SK-N-SH (cell line): ENCODE data around the gene RNMT. TPM values are rescaled to one million over a fixed set of nuclear protein-coding genes. Genes with fewer than 3 reads are reported as not detected.

Experiments used
- CTCF ChIA-PET: fragments of 300-600, 350-600 bp; formaldehyde crosslinking; extraction: SDS; loops from one replicate; lab custom pipeline; 2021; lab: Yijun Ruan, JAX
- POLR2A ChIA-PET: fragments of 350-600 bp; sonication (Branson Sonifier 250); formaldehyde crosslinking; extraction: SDS; loops from one replicate; lab custom pipeline; 2020; ENCODE audit warnings: antibody characterized with exemption, inconsistent platforms; lab: Yijun Ruan, JAX
- DNase-seq: peaks from one replicate; pipeline ENCODE4 v3.0.0; 2012
- H2AFZ ChIP-seq: fragments of 200-600 bp; sonication (generic); 2 replicates; pipeline ENCODE4 v1.8.1; 2016; ENCODE audit warnings: antibody characterized with exemption, mild to moderate bottlenecking, low read depth
- H3F3A ChIP-seq: fragments of 200-600 bp; sonication (generic); replicated peaks from 2 replicates; pipeline ENCODE3; 2016; ENCODE audit warnings: antibody characterized with exemption, mild to moderate bottlenecking; ENCODE audit not compliant: insufficient read depth
- H3K27ac ChIP-seq, 2 experiments: fragments of 200-500 bp in 1 of 2; fragments of 200-600 bp in 1 of 2; sonication (Bioruptor generic) in 1 of 2; sonication (generic), shearing (Covaris generic) in 1 of 2; 2 replicates each; pipeline versions ENCODE4 v1.5.1 to v1.6.1; 2014 to 2016; ENCODE audit warnings: low read depth in 2 of 2, inconsistent platforms in 1 of 2, low read length in 1 of 2, mild to moderate bottlenecking in 1 of 2, mixed read lengths in 1 of 2
- H3K27me3 ChIP-seq: fragments of 200-600 bp; sonication (generic), shearing (Covaris generic); 2 replicates; pipeline ENCODE4 v1.6.1; 2016; ENCODE audit warnings: mixed run types; ENCODE audit not compliant: insufficient read depth
- H3K36me3 ChIP-seq, 2 experiments: fragments of 200-500 bp in 1 of 2; fragments of 200-600 bp in 1 of 2; sonication (Bioruptor generic) in 1 of 2; sonication (generic) in 1 of 2; replicated peaks in 1 of 2; 2 replicates each; pipeline versions ENCODE3 to v1.5.1; 2014 to 2016; ENCODE audit warnings: low read length in 1 of 2, mild to moderate bottlenecking in 1 of 2; ENCODE audit not compliant: insufficient read depth in 2 of 2, control insufficient read depth in 1 of 2
- H3K4me1 ChIP-seq, 2 experiments: fragments of 200-500 bp in 1 of 2; fragments of 200-600 bp in 1 of 2; sonication (Bioruptor generic) in 1 of 2; sonication (generic), shearing (Covaris generic) in 1 of 2; 2 replicates each; pipeline versions ENCODE4 v1.5.1 to v1.6.1; 2014 to 2016; ENCODE audit warnings: low read depth in 1 of 2, low read length in 1 of 2, mixed run types in 1 of 2; ENCODE audit not compliant: insufficient read depth in 2 of 2, control insufficient read depth in 1 of 2
- H3K4me2 ChIP-seq: fragments of 200-600 bp; sonication (generic), shearing (Covaris generic); 2 replicates; pipeline ENCODE4 v1.6.1; 2017; ENCODE audit warnings: mixed run types
- H3K4me3 ChIP-seq, 2 experiments: fragments of 200-500 bp in 1 of 2; fragments of 200-600 bp in 1 of 2; sonication (Bioruptor generic) in 1 of 2; sonication (generic), shearing (Covaris generic) in 1 of 2; 2 replicates each; pipeline versions ENCODE4 v1.5.1 to v1.8.1; 2014 to 2016; ENCODE audit warnings: low read depth in 2 of 2, inconsistent platforms in 1 of 2, low read length in 1 of 2, mild to moderate bottlenecking in 1 of 2, mixed read lengths in 1 of 2, moderate library complexity in 1 of 2
- H3K79me2 ChIP-seq: fragments of 200-600 bp; sonication (generic); 2 replicates; pipeline ENCODE4 v1.8.1; 2017; ENCODE audit warnings: mild to moderate bottlenecking; ENCODE audit not compliant: insufficient read depth
- H3K9ac ChIP-seq: fragments of 200-600 bp; sonication (generic); 2 replicates; pipeline ENCODE4 v1.6.1; 2017; ENCODE audit warnings: mixed run types
- H3K9me2 ChIP-seq: fragments of 200-600 bp; sonication (generic); 2 replicates; pipeline ENCODE4 v1.6.1; 2017; ENCODE audit warnings: mixed run types
- H3K9me3 ChIP-seq: fragments of 200-600 bp; sonication (generic); 2 replicates; pipeline ENCODE4 v1.6.1; 2017; ENCODE audit warnings: mixed run types, mild to moderate bottlenecking, moderate library complexity
- H4K20me1 ChIP-seq: fragments of 200-600 bp; sonication (generic); 2 replicates; pipeline ENCODE4 v1.6.1; 2017; ENCODE audit warnings: mild to moderate bottlenecking, mixed run types; ENCODE audit not compliant: insufficient read depth
- FOXJ3 ChIP-seq: sonication (generic); formaldehyde crosslinking; IDR thresholded peaks from 2 replicates; pipeline ENCODE4 v1.5.1; 2020; ENCODE audit warnings: mild to moderate bottlenecking, missing genetic modification reagents
- GATA2 ChIP-seq: sonication (generic); formaldehyde crosslinking; IDR thresholded peaks from 2 replicates; pipeline ENCODE4 v1.5.0; 2020; ENCODE audit warnings: mild to moderate bottlenecking, missing genetic modification reagents
- MXI1 ChIP-seq: IDR thresholded peaks from 2 replicates; pipeline ENCODE4 v1.6.1; 2012; ENCODE audit warnings: mild to moderate bottlenecking, low read depth, low read length, improper control_type of control experiment
- NFIC ChIP-seq: IDR thresholded peaks from 2 replicates; pipeline ENCODE4 v1.4.0; 2012; ENCODE audit warnings: borderline replicate concordance
- SMC3 ChIP-seq: IDR thresholded peaks from 2 replicates; pipeline ENCODE4 v1.6.1; 2012; ENCODE audit warnings: low read depth, low read length, improper control_type of control experiment
- WGBS: methylation state at CpG from one replicate; pipeline ENCODE4 v1.1.6; 2017; ENCODE audit warnings: low lambda C conversion rate; 5-methylcytosine and 5-hydroxymethylcytosine counted together
- polyA plus RNA-seq, 3 experiments: library from polyadenylated mRNA; depleted of rRNA; stranded (reverse); fragments of >200 nt; gene quantifications; 2 replicates each; pipeline ENCODE4 v1.2.3, GENCODE V29; 2012
- TF ChIP-seq, protein P1 (sequence below): fragments of 200-600 bp; sonication (generic); IDR thresholded peaks from 2 replicates; pipeline ENCODE4 v1.6.1; 2017; ENCODE audit warnings: antibody characterized with exemption, mild to moderate bottlenecking, moderate library complexity
- TF ChIP-seq, protein P2 (sequence below): IDR thresholded peaks from 2 replicates; pipeline ENCODE4 v1.6.1; 2012; ENCODE audit warnings: mild to moderate bottlenecking, low read depth, low read length, moderate library complexity

RNMT gene
- polyA plus RNA-seq, 1 of the 3 experiments (the other 2 are of a cell fraction), result 12.7 TPM

DNA sequence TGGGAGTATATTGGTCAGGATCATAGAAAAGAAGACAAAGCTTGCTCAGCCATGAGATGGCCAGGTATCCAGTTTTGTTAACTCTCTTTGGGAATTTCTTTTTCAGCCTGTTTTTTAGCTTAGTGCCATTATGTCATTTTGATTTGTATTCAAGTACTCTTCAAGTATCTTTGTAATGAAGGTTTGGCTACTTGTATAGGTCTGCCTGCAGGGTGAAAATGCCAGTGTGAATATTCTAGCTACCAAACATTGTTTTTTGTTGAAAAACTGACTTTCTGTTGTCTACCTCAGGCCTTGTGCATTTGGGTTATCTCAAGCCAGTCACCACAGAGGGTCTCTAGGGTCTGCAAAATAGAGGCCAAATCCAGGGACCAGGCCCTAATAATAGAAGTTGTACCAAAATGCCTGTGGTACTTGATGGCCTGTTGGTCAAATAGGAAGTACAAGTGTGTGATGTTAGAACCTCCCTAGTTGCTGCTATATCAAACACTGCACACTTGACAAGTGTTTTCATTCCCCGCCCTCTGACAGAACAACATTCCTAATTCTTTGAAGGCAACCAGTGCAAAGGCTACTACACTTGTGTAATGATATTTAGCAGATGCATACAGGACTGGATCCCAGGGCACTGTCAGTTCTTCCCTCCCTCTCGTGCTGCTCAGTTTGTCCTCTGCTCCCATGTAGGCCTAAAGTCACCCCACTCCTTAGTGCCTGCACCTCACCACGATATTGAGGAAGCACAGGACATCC, 36.4 kb downstream of the RNMT start:
- no peaks in the 10 kb centered on the region for H3K9me3 ChIP-seq
- no peak overlapping the region for H2AFZ ChIP-seq
- H3K4me2 ChIP-seq, result no peak overlapping the region
- no peak for TF ChIP-seq MXI1
- TF ChIP-seq, protein P1, sequence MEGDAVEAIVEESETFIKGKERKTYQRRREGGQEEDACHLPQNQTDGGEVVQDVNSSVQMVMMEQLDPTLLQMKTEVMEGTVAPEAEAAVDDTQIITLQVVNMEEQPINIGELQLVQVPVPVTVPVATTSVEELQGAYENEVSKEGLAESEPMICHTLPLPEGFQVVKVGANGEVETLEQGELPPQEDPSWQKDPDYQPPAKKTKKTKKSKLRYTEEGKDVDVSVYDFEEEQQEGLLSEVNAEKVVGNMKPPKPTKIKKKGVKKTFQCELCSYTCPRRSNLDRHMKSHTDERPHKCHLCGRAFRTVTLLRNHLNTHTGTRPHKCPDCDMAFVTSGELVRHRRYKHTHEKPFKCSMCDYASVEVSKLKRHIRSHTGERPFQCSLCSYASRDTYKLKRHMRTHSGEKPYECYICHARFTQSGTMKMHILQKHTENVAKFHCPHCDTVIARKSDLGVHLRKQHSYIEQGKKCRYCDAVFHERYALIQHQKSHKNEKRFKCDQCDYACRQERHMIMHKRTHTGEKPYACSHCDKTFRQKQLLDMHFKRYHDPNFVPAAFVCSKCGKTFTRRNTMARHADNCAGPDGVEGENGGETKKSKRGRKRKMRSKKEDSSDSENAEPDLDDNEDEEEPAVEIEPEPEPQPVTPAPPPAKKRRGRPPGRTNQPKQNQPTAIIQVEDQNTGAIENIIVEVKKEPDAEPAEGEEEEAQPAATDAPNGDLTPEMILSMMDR, result no peak
- TF ChIP-seq FOXJ3 (CRISPR knock-in tag), result no peak
- TF ChIP-seq GATA2 (CRISPR knock-in tag), result no peak
- no peak overlapping the region for H3K9ac ChIP-seq
- 96% methylated on average over 3 of the region's 3 CpGs for WGBS
- H3K27ac ChIP-seq, result no peak overlapping the region
- no peaks in the 10 kb centered on the region for H3K4me1 ChIP-seq
- H3K27me3 ChIP-seq, result no peaks in the 10 kb centered on the region
- no peaks in the 10 kb centered on the region for H3F3A ChIP-seq
- H3K79me2 ChIP-seq, result no peaks in the 10 kb centered on the region
- H3K4me3 ChIP-seq, result no peak overlapping the region
- ChIA-PET CTCF (interaction anchor here (0.7 to 1.3 kb wide), 2 partner anchors 51 to 324 kb away, joined by 3 read pairs; no protein-coding TSS in a partner anchor), POLR2A (no interaction called here)
- H3K36me3 ChIP-seq, result peaks cover 8 to 36% of the 10 kb centered on the region in 2 experiments
- DNase-seq, result no peak
- H4K20me1 ChIP-seq, result no peaks in the 10 kb centered on the region
- no peaks in the 10 kb centered on the region for H3K9me2 ChIP-seq

DNA sequence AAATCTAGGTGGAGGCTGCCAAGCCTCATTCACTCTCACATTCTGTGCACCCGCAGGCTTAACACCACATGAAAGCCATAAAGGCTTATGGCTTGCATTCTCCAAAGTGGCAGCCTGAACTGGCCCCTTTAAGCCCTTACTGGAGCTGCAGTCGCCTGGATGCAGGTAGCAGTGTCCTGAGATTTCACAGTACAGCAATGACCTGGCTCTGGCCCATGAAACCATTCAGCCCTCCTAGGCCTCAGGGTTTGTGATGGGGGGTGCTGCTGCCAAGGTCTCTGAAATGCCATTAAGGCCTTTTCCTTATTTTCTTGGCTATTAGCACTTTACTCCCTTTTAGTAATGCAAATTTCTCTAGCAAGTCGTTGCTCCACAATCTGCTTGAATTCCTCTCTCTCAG, 48.6 kb downstream of the RNMT start:
- H3K27me3 ChIP-seq, result no peaks in the 10 kb centered on the region; the same call in 1 of the 2 replicates
- no peaks in the 10 kb centered on the region for H3K36me3 ChIP-seq
- H3K27ac ChIP-seq, result no peak overlapping the region
- no peaks in the 10 kb centered on the region for H4K20me1 ChIP-seq
- 7% methylated on average over 3 of the region's 3 CpGs for WGBS
- H3K79me2 ChIP-seq, result no peaks in the 10 kb centered on the region
- no peak overlapping the region for H2AFZ ChIP-seq
- H3K4me1 ChIP-seq, result no peaks in the 10 kb centered on the region
- no peak overlapping the region for H3K4me2 ChIP-seq
- 0 out of 2 replicates have a peak, but pooled peaks cover 8% of the 10 kb centered on the region for H3K9me3 ChIP-seq
- no peaks in the 10 kb centered on the region for H3F3A ChIP-seq
- no peak overlapping the region for H3K9ac ChIP-seq
- no peak for TF ChIP-seq NFIC
- TF ChIP-seq, protein P2, sequence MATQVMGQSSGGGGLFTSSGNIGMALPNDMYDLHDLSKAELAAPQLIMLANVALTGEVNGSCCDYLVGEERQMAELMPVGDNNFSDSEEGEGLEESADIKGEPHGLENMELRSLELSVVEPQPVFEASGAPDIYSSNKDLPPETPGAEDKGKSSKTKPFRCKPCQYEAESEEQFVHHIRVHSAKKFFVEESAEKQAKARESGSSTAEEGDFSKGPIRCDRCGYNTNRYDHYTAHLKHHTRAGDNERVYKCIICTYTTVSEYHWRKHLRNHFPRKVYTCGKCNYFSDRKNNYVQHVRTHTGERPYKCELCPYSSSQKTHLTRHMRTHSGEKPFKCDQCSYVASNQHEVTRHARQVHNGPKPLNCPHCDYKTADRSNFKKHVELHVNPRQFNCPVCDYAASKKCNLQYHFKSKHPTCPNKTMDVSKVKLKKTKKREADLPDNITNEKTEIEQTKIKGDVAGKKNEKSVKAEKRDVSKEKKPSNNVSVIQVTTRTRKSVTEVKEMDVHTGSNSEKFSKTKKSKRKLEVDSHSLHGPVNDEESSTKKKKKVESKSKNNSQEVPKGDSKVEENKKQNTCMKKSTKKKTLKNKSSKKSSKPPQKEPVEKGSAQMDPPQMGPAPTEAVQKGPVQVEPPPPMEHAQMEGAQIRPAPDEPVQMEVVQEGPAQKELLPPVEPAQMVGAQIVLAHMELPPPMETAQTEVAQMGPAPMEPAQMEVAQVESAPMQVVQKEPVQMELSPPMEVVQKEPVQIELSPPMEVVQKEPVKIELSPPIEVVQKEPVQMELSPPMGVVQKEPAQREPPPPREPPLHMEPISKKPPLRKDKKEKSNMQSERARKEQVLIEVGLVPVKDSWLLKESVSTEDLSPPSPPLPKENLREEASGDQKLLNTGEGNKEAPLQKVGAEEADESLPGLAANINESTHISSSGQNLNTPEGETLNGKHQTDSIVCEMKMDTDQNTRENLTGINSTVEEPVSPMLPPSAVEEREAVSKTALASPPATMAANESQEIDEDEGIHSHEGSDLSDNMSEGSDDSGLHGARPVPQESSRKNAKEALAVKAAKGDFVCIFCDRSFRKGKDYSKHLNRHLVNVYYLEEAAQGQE, result no peak
- TF ChIP-seq SMC3, result no peak
- no peak for DNase-seq
- POLR2A ChIA-PET, result no interaction called here
- CTCF ChIA-PET, result no interaction called here
- no peak overlapping the region for H3K4me3 ChIP-seq
- no peaks in the 10 kb centered on the region for H3K9me2 ChIP-seq
